Liver (tissue), 3 donors: Measurements from ENCODE around the gene TRIM67.

Experiments used
- HNF4G ChIP-seq: IDR thresholded peaks from 2 replicates; pipeline ENCODE4 v1.6.1; 2016; ENCODE audit warnings: antibody characterized with exemption
- TAF1 ChIP-seq: conservative IDR thresholded peaks from 2 replicates; pipeline ENCODE4 v1.6.1; 2016; ENCODE audit warnings: antibody characterized with exemption, mild to moderate bottlenecking
- TF ChIP-seq, protein P1 (sequence below): IDR thresholded peaks from 2 replicates; pipeline ENCODE4 v1.6.1; 2016; ENCODE audit warnings: antibody characterized with exemption, mild to moderate bottlenecking
- TF ChIP-seq, protein P2 (sequence below): fragments of 150-350 bp; IDR thresholded peaks from 2 replicates; pipeline ENCODE4 v1.5.1; 2017; ENCODE audit warnings: improper control_type of control experiment, low read depth, low read length; ENCODE audit not compliant: missing input control
- TF ChIP-seq, protein P3 (sequence below): IDR thresholded peaks from 2 replicates; pipeline ENCODE4 v1.6.1; 2016; ENCODE audit warnings: antibody characterized with exemption
- TF ChIP-seq, protein P4 (sequence below): IDR thresholded peaks from 2 replicates; pipeline ENCODE4 v1.6.1; 2016; ENCODE audit warnings: antibody characterized with exemption
- donor health status: healthy.
- donor health status: healthy.

DNA sequence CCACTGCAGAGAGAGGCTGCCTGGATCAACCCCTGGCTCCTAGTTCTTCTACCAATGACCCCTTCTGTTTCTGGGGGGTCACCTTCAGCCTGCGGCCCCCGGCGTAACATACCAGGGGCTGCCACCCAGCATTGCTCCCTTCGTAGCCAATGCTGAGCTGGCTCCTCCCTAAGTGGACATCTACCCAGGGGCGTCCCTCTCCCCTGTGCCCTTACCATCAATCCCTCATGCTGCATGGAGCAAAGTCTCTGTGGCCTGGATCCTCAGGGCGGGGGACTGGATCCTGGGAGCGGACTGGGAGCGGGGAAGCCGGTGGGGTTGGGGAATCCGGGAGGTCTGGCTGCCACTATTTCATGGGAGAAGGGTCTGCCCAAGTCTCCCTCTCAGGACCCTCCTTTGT is 28.6 kb downstream of the TRIM67 start:
- TF ChIP-seq, protein P1, sequence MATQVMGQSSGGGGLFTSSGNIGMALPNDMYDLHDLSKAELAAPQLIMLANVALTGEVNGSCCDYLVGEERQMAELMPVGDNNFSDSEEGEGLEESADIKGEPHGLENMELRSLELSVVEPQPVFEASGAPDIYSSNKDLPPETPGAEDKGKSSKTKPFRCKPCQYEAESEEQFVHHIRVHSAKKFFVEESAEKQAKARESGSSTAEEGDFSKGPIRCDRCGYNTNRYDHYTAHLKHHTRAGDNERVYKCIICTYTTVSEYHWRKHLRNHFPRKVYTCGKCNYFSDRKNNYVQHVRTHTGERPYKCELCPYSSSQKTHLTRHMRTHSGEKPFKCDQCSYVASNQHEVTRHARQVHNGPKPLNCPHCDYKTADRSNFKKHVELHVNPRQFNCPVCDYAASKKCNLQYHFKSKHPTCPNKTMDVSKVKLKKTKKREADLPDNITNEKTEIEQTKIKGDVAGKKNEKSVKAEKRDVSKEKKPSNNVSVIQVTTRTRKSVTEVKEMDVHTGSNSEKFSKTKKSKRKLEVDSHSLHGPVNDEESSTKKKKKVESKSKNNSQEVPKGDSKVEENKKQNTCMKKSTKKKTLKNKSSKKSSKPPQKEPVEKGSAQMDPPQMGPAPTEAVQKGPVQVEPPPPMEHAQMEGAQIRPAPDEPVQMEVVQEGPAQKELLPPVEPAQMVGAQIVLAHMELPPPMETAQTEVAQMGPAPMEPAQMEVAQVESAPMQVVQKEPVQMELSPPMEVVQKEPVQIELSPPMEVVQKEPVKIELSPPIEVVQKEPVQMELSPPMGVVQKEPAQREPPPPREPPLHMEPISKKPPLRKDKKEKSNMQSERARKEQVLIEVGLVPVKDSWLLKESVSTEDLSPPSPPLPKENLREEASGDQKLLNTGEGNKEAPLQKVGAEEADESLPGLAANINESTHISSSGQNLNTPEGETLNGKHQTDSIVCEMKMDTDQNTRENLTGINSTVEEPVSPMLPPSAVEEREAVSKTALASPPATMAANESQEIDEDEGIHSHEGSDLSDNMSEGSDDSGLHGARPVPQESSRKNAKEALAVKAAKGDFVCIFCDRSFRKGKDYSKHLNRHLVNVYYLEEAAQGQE, result no peak
- TF ChIP-seq, protein P2, sequence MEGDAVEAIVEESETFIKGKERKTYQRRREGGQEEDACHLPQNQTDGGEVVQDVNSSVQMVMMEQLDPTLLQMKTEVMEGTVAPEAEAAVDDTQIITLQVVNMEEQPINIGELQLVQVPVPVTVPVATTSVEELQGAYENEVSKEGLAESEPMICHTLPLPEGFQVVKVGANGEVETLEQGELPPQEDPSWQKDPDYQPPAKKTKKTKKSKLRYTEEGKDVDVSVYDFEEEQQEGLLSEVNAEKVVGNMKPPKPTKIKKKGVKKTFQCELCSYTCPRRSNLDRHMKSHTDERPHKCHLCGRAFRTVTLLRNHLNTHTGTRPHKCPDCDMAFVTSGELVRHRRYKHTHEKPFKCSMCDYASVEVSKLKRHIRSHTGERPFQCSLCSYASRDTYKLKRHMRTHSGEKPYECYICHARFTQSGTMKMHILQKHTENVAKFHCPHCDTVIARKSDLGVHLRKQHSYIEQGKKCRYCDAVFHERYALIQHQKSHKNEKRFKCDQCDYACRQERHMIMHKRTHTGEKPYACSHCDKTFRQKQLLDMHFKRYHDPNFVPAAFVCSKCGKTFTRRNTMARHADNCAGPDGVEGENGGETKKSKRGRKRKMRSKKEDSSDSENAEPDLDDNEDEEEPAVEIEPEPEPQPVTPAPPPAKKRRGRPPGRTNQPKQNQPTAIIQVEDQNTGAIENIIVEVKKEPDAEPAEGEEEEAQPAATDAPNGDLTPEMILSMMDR, result no peak
- TF ChIP-seq, protein P3, sequence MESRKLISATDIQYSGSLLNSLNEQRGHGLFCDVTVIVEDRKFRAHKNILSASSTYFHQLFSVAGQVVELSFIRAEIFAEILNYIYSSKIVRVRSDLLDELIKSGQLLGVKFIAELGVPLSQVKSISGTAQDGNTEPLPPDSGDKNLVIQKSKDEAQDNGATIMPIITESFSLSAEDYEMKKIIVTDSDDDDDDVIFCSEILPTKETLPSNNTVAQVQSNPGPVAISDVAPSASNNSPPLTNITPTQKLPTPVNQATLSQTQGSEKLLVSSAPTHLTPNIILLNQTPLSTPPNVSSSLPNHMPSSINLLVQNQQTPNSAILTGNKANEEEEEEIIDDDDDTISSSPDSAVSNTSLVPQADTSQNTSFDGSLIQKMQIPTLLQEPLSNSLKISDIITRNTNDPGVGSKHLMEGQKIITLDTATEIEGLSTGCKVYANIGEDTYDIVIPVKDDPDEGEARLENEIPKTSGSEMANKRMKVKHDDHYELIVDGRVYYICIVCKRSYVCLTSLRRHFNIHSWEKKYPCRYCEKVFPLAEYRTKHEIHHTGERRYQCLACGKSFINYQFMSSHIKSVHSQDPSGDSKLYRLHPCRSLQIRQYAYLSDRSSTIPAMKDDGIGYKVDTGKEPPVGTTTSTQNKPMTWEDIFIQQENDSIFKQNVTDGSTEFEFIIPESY, result no peak
- TF ChIP-seq TAF1 (no peak), HNF4G (no peak)
- TF ChIP-seq, protein P4, sequence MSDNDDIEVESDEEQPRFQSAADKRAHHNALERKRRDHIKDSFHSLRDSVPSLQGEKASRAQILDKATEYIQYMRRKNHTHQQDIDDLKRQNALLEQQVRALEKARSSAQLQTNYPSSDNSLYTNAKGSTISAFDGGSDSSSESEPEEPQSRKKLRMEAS, result no peak
